ENCODE measurements around the gene MAPKAPK2.

Gene MAPKAPK2

DNA sequence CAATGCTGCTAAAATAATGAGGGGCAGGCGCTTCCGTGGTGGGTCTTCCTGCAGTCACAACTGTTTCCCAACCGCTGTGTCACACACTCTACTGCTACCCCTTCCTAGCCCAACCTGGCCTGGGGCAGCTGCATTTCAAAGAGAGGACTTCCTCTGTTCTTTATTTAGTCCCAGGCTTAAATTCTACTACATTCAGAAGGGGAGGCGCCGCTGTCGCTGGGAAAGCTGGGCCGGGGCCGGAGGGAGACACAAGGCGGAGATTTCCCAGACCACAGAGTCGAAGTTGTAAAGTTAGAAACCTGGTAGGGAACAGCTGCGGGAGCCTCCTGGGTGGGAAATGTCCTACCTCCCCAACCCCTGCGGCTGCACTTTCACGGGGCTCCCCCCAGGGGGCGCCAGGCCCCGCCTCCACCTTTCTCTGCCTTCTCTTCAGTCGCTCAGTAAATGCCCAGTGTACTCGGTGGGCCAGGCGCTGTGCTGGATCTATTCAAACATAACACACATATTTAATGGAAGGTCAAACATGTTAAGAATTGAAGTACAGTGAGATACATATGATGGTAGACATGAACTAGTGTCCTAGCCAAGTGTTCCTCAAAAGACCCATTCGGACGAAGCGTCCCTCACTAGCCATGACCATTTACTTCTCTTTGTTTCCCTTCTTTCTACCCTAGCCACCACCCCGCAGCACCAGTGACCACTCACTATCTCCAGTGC is 26.3 kb upstream of the MAPKAPK2 start:
- peak in 19 of 42 donors; percentile 17 to 78 (median 39) for DNase-seq
- intact Hi-C loops (cut with DNase I), result no loop called here

DNA sequence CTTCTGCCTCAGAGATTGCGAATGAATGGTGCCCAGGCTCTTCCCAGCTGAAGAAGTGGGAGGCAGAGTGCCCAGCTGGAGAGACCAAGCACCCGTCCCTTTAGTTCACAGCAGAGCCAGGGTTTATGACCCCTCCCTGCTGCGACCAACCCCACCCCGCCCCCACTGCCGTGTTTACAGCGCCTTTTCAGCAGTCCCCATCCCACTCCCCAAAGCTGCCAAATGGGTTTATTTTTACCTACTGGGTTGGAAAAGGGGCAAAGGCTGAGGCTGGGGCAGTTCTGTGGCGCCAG is 25.8 kb upstream of the MAPKAPK2 start:
- peak in 1 of 42 donors; percentile 11 for DNase-seq

DNA sequence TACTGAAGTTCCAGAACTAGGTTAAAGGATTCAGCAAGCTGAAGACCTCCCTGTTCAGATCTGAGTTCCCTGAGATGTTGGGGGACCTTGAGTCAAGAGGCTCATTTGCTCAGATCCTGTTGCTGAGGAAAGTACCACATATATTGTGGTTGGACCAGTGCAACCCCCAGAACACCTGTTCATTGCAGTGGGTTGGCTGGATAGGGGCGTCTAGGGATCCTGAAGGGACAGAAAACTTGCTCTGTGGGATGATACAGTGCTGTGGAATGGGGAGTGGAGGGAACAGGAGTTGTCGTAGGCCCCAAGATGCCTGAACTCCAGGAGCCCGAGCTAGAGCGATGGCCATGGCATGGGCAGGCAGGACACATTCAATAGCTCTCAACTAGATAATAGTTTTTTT is 24.6 kb upstream of the MAPKAPK2 start:
- no peak for DNase-seq
- intact Hi-C loops (cut with DNase I), result no loop called here

More for the DNA sequence above, 25.8 kb upstream of the MAPKAPK2 start:
- intact Hi-C loops (cut with DNase I), result no loop called here

DNA sequence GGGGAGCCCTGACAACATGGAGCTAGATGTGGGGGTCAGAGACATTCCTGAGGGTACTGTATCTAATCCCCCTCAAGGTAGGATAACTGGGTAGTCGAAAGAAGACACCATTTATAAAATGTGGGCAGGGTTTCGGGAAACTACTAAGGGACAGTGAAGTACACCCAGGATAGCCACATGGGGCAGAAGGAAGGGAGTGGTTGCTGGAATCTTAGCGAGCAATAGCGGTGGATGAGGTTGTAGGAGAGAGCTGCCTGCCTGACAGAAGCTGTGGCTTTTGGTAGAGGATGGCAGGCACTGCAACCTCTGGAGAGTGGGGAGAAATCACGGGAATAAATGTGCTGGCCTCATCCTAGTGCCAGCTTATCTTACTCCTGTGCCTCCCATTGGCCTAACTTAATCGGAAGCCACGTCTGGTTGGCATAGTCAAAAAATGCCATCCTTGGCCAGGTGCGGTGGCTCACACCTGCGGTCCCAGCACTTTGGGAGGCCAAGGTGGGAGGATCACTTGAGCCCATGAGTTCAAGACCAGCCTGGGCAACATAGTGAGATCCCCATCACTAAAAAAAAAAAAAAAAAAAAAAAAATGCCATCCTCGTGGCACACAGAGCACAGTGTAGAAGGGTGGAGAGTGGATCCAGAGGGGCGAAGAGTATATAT is 23.4 kb upstream of the MAPKAPK2 start:
- intact Hi-C loops (cut with DNase I), result no loop called here

DNA sequence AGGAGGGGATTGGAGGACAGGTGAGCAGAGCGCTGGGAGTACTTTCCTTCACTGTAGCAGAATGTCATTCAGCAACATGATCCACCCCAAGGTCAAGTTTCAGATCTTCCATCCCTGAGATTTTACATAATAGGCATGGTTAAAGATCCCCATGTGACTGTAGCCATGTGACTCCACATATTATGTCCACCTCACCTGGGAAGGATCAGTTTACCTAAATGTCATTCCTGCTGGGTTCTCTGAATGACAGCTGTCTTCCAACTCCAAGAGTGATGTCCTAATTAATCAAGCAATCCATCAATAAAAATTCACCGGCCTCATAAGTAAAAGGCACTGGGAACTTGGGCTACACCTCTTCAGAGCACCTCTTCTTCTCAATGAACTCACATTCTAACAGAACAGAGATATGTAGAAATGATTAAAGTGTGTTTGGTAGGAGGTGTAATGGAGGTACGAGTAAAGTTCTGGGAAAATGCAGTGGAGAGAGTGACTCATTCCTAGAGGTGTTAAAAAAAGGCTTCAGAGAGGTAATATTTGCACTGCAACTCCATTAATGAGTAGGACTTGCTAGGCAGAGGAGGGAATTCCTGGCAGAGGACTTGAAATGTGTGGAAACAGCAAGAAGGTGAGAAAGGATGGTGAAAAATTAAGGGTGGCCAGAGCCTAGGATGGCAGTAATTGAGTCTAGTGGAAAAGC is 22.2 kb upstream of the MAPKAPK2 start:
- intact Hi-C loops (cut with DNase I), result no loop called here
- DNase-seq, result peak in 4 of 42 donors; percentile 23 to 57 (median 32)

More for the DNA sequence above, 23.4 kb upstream of the MAPKAPK2 start:
- DNase-seq, result no peak

DNA sequence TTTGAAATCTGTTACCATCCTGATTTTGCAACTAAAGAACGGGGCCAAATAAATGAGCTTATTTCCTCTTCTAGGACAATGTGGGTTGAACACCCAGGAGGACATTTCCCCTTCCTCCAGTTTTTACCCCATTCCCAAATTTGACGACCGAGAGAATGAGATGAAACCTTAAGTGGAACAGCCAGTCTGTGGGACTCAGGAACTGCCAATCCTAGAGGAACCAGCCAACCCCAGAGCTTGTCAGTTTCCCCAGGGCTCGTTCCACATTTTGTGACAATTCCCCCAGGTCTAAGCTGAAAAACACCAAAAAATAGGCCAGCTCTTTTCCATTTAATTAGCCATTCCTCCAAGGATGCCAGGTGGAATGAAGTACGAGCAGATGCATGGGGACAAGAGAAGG is 21.3 kb upstream of the MAPKAPK2 start:
- intact Hi-C loops (cut with DNase I), result no loop called here
- DNase-seq, result no peak

DNA sequence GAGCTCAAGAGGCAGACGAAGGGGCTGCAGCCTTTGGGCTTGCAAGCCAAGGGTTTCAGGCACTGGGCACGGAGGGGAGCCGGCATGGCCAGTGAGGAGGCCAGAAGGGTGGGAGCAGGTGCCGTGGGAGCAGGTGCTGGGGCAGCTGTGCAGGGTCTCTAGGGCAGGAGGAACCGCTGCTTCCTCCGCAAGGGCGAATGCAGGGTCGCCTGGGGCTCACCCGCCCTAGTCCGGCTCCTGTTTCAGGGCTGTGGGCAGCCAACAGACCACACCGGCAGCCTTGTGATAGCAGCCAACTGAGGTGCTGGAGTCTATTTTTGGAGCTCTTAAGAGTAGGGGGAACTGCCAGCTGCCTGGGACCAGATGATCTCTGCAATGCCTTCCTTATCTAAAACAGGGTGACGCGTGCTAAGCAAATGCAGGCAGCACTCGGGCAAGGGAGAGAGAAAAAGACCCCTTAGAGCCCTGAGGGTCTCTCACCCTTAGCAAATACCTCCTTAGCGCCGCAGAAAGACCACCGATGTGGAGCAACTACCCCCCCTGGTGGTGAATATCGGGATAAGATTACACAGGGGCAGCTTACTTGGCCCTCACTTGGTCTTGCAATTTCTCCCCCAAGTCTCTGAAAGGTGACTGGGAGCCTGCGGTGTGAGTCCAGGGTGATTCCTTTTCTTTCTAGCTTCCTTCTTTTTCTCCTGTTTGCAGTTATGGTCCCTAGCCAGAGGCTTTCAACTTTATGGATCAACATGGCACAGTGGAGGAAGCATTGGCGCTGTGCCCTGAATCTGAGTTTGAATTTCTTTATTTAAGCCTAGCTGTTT is 20.7 kb upstream of the MAPKAPK2 start:
- intact Hi-C loops (cut with DNase I), result loop anchor here (2.0 kb wide), 1 partner anchor 17 kb away; no protein-coding TSS in a partner anchor
- DNase-seq, result peak in 40 of 42 donors; percentile 17 to 91 (median 65)

DNA sequence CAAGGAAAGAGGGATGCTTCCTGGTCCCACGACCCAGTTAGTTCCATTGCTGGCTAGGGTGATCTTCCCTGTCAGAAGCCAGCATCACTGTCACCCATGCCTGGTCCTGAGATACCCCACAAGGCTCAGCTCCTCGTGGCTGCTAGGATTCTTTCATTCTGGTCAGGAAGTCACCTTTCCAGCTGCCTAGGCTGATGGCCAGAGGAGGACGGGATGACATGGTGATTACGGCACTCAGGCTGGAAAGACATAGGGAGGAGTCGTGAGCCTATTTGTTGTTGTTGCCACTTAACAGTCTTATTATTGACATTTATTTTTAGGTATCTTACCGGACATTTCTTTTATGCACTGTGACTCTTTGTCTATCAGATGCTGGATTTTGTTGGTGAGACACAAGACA is 20.0 kb upstream of the MAPKAPK2 start:
- intact Hi-C loops (cut with DNase I), result loop anchor here (2.0 kb wide), 1 partner anchor 16 kb away; no protein-coding TSS in a partner anchor

DNA sequence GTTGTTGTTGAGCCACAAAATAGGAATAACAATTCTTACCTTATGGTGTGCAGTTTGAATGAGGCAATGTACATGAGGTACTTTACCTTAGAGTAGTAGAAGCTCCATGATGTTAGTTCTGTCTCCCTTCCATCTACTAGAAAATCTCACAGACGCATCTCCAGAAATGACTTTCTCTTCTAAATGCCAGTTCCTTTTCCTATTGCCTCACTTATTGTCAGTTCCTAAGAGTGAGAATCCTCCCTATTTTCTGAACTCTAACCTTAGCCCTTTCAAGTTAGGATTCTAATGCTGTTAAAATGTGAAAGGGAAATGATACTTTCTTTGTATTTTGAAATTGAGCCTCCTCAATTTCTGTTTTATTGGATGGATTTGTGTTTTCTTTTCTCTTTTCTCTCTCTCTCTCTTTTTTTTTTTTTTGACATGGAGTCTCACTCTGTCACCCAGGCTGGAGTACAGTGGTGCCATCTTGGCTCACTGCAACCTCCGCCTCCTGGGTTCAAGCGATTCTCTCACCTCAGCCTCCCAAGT is 18.6 kb upstream of the MAPKAPK2 start:
- no peak for DNase-seq
- intact Hi-C loops (cut with DNase I), result no loop called here

More for the DNA sequence above, 20.0 kb upstream of the MAPKAPK2 start:
- DNase-seq, result no peak

DNA sequence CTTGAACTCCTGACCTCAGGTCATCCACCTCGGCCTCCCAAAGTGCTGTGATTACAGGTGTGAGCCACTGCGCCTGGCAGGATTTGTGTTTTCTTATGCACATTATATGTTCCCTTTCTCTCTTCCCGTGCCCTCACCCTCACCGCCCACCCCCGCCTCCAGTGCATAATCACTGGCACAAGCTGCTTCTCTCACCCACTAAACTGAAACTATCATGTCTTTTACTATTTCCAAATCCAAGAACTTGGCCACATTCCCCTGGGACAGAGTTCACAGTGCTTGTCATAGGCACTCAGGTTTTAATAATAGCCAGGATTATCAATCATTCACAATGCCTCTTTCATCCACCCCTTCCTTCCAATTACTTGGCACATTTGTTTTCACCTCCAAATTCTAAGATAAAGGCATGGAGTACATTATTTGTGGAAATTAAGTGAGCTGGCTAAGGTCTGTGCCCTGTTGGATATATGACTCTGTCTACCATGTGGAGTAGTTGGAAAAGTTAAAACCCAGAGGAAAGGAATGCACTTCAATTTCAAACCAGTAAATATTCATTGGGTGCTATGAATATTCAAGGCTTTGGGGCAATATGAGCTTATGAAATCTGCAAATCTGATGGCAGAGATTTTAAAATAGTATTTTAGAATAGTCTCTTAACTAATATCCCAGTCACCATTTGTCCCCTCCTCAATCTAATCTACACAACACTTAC is 17.6 kb upstream of the MAPKAPK2 start:
- intact Hi-C loops (cut with DNase I), result no loop called here

DNA sequence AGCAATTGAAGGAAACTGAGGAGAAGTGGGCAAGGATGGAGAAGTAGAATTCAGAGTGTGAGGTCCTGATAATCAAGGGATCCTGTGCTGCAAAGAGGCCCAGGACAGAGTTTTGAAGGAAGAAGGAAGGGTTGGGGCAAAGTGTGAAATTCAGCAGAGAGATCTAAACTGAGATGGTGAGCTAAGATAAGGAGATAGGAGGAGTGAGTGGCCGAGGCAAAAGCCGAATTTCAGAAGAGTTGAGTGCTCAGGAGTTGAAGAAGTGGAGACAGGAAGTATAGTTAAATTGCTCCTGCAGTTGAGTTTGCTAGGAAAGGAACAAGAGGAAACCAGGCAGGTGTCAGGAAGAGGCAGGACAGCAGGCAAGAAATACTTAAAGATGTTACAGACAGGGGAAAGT is 16.4 kb upstream of the MAPKAPK2 start:
- intact Hi-C loops (cut with DNase I), result no loop called here
- DNase-seq, result no peak

More for the DNA sequence above, 17.6 kb upstream of the MAPKAPK2 start:
- no peak for DNase-seq

DNA sequence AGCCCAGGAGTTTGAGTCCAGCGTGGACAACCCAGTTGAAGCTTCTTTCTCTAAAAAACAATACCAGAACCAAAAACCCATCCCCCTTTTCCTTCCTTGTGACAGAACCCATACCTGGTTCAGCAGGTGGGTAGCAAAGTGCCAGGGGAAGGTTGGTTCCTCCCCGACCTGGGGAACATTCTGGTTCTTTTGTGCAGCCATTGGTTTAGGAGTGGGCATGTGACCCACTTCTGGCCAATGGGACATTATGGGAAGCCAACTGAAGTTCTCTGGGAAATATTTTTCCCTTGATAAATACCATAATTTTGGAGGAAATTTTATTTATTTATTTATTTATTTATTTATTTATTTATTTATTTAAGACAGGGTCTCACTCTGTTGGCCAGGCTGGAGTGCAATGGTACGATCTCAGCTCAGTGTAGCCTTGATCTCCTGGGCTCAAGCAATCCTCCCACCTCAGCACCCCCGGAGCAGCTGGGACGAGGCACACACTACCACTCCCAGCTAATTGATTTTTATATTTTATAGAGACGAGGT is 15.8 kb upstream of the MAPKAPK2 start:
- intact Hi-C loops (cut with DNase I), result no loop called here
- DNase-seq, result no peak

DNA sequence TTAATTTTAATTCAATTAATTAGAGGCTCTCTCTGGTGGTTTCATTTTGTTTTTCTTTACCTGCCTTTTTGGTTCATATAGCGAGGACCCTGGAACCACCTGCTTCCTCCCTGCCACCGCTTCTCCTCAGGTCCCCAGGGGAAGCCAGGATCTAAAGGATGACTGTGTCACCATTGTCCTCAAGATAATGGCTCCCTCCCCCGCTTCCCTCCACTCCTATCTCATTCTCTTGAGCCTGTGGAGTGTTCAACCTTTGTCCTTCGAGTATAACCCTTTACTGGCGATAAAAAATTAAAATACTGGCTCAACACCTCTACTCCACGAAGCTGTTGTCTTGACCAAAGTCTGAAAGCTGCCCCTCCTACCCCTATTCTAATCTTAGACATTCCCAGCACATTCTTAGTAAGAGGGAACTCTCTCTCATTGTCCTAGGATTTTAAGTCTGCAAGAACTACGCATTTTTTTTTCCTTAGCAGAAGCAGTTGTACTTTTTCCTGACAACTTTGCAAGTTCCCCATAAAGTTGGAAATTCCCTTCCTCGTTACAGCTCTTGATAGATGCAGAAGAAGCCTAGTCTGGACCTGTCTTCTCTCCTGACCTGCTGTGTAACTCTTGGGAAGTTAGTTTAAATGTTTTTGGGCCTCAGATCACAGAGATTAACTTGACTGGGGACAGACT is 12.6 kb upstream of the MAPKAPK2 start:
- intact Hi-C loops (cut with DNase I), result no loop called here
- no peak for DNase-seq

DNA sequence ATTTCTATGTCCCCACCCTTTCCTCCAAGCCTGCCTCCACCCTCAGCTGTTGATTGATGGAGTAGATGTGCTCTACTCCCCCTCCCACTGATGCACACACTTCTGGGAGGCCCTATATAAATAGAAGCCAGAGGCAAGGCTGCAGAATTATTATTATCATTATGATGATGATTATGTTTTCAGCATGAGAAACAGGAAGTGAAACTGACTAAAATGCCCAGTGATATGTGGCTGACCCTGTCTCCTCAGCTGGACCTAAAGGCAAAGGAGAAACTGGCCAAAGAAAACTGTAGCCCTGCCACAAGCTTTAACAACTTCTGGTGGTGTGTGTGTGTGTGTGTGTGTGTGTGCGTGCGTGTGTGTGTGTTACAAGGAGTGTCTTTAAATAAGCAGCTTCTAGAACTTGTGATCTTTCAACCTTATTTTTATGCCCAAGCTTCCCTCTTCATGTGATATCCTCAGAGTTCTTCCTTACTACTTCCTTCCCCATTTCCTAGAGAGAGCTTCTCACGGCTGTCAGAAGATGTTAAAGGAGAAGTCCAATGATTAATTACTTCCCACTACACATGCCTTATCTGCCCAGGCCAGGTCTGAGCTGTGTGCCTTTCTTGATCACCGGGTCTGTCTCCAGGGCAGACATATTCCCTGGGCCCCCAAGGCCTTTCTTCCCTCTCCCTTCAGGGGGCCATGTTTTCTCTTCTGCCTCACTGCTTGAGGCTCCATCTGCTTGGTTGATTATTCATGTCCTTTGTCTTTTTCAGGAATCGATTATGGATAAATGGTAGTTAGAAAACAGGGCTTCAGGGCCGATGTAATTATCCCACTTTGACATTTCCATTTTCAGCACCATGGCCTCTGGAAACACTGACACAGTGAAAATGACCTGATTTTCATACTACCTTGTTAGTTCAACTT is 11.6 kb upstream of the MAPKAPK2 start:
- intact Hi-C loops (cut with DNase I), result no loop called here

DNA sequence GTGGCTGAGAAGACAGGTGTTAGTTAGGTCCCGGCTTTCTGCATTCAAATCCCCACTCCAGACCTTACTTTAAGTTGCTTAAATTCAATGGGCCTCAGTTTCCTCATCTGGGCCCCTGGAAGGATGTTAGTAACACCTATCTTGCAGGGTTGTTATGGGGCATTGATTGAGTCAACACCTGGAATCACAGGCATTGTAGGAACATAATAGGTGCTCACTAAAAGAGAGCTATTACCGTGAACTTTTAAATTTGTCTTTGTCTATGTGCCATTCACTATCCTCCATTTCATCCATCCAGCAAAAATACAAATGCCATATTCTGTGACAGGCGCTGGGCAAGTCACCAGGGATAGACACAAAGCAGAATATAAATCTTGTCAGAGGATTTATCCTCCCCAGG is 10.5 kb upstream of the MAPKAPK2 start:
- intact Hi-C loops (cut with DNase I), result no loop called here
- DNase-seq, result no peak

More for the DNA sequence above, 11.6 kb upstream of the MAPKAPK2 start:
- DNase-seq, result no peak

DNA sequence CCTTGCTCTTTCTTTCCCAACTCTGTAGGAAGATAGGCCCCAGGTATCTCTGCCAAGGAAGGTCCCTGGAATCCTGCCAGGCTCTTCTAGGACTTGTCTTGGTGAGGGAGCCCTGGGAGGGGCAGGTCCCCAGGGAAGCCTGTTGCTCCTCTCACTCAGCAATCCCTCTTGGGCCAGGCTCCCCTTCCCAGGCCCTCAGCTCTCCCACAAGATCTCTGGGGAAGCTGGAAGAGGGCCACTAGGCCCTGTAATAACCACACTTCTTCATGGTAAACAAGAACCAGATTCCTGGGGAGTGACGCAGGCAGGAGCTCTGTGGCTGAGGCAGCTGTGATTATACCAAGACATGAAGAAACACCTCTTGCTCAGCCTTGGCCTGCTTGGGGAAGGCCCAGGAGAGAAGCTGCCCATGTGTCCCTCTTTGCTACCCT is 9.9 kb upstream of the MAPKAPK2 start:
- DNase-seq, result no peak
- intact Hi-C loops (cut with DNase I), result no loop called here

DNA sequence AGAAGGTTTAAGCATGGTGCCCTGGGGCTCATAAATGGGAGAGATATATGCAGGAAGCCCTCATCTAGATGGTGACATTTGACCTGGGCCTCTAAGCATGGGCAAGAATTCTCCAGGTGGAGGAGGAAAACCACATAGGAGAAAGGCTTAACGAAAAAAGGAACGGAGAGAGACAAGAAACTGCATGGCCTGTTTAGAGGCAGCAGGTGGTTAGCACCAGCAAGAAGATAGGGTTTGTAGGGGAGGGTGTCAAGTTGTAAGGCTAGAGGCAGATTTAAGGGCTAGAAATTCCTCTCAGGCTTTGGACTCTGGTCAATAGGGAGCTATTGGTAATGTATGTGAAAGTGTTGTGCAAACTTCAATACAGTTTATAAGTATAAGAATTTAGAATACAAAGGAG is 8.2 kb upstream of the MAPKAPK2 start:
- intact Hi-C loops (cut with DNase I), result no loop called here

More for the DNA sequence above, 8.2 kb upstream of the MAPKAPK2 start:
- no peak for DNase-seq
